Endodermal cell (in vitro differentiated cells): ENCODE results near the gene GTF3C2. TPM values are rescaled to one million over a fixed set of nuclear protein-coding genes. Genes with fewer than 3 reads are reported as not detected.
A peak's percentile ranks its signal among the peaks of the same experiment; 100 is the strongest.

Experiments
- DNase-seq: peaks from one replicate; pipeline ENCODE4 v3.0.0-alpha.2; 2017
- H3K27ac ChIP-seq: 2 replicates; pipeline ENCODE4 v1.5.1; 2013; ENCODE audit warnings: mild to moderate bottlenecking, low read depth, low read length, moderate library complexity
- H3K27me3 ChIP-seq: 2 replicates; pipeline ENCODE4 v1.6.1; 2013; ENCODE audit warnings: mild to moderate bottlenecking, low read length, moderate library complexity; ENCODE audit not compliant: insufficient read depth, control insufficient read depth, poor library complexity, severe bottlenecking
- H3K36me3 ChIP-seq: 2 replicates; pipeline ENCODE4 v1.7.0; 2013; ENCODE audit warnings: mild to moderate bottlenecking, low read length, moderate library complexity; ENCODE audit not compliant: control insufficient read depth, insufficient read depth
- H3K4me1 ChIP-seq: one replicate; pipeline ENCODE4 v1.7.0; 2013; ENCODE audit warnings: low read length; ENCODE audit not compliant: control insufficient read depth, insufficient read depth
- H3K4me3 ChIP-seq: 2 replicates; pipeline ENCODE4 v1.5.1; 2013; ENCODE audit warnings: mild to moderate bottlenecking, low read length, moderate library complexity
- H3K9ac ChIP-seq: 2 replicates; pipeline ENCODE4 v1.6.1; 2013; ENCODE audit warnings: mild to moderate bottlenecking, low read length, moderate library complexity; ENCODE audit not compliant: poor library complexity, severe bottlenecking; ENCODE audit errors: extremely low read depth
- H3K9me3 ChIP-seq: 2 replicates; pipeline ENCODE4 v1.6.1; 2013; ENCODE audit warnings: mild to moderate bottlenecking, low read length, moderate library complexity; ENCODE audit not compliant: control insufficient read depth
- H3K27ac Mint-ChIP-seq: 2 replicates; pipeline ENCODE4 v1.8.0; 2020; ENCODE audit warnings: mixed read lengths
- H3K27me3 Mint-ChIP-seq: 2 replicates; pipeline ENCODE4 v1.8.0; 2021; ENCODE audit warnings: mild to moderate bottlenecking, mixed read lengths; ENCODE audit not compliant: insufficient read depth
- H3K36me3 Mint-ChIP-seq: 2 replicates; pipeline ENCODE4 v1.8.0; 2020; ENCODE audit warnings: low read depth, mixed read lengths
- H3K4me1 Mint-ChIP-seq: 2 replicates; pipeline ENCODE4 v1.8.0; 2020; ENCODE audit warnings: mixed read lengths
- H3K4me3 Mint-ChIP-seq: 2 replicates; pipeline ENCODE4 v1.8.0; 2020; ENCODE audit warnings: mild to moderate bottlenecking, moderate library complexity, mixed read lengths
- H3K9me3 Mint-ChIP-seq: 2 replicates; pipeline ENCODE4 v1.8.0; 2020; ENCODE audit warnings: mild to moderate bottlenecking, mixed read lengths
- WGBS, 2 experiments: methylation state at CpG; one replicate each; pipeline versions ENCODE4 v1.1.5 to v1.1.7; 2013; ENCODE audit warnings: missing lambda C conversion rate in 2 of 2, mixed read lengths in 1 of 2; ENCODE audit not compliant: insufficient coverage in 1 of 2, insufficient read length in 1 of 2; 5-methylcytosine and 5-hydroxymethylcytosine counted together
- long read RNA-seq, 4 experiments: library from polyadenylated mRNA in 2 of 4; library from RNA in 1 of 4; library from capped mRNA in 1 of 4; stranded (forward) in 3 of 4; unstranded in 1 of 4; transcript quantifications; one replicate each; pipeline ENCODE4 v2.0.0, GENCODE V29; 2020 to 2021; ENCODE audit warnings: inconsistent platforms in 1 of 4
- polyA plus RNA-seq, 2 experiments: library from polyadenylated mRNA; stranded (reverse); fragments of 50-300 nt; gene quantifications; one replicate each; pipeline ENCODE4 v1.2.3, GENCODE V29; 2013
- total RNA-seq, 2 donors: library from RNA; stranded (reverse); fragmentation: NEBNext Ultra II Directional in 1 of 2; extraction: Animal tissue kit (Norgen Biotek cat#: 25700) in 1 of 2; gene quantifications; 2 replicates in 1 of 2; 3 replicates in 1 of 2; pipeline ENCODE4 v1.2.1, GENCODE V29; 2021
- TF ChIP-seq, protein P1 (sequence below): fragments of 200-600 bp; sonication (generic); conservative IDR thresholded peaks from 2 replicates; pipeline ENCODE4 v1.5.0; 2021; ENCODE audit warnings: antibody characterized with exemption, mild to moderate bottlenecking

Gene GTF3C2
- 100 to 1,000 TPM; 105 to 120 TPM for total RNA-seq
- 95.0 TPM for polyA plus RNA-seq (2013, experiment 1 of 2)
- 86.0 TPM for polyA plus RNA-seq (2013, experiment 2 of 2)
- long read RNA-seq, experiment 1, partial matches to known transcripts: 15 of 33 reads
- long read RNA-seq, experiment 1, other reads (novel, unspliced or antisense): 16 of 33 reads
- long read RNA-seq, experiment 2, transcript GTF3C2-201 (19 exons, 3,882 nt): major isoform, 52 of 121 reads
- long read RNA-seq, experiment 2, partial matches to known transcripts: 29 of 121 reads
- long read RNA-seq, experiment 2, other reads (novel, unspliced or antisense): 39 of 121 reads
- long read RNA-seq, experiment 3, transcript GTF3C2-201 (19 exons, 3,882 nt): major isoform, 85 of 159 reads
- long read RNA-seq, experiment 3, partial matches to known transcripts: 28 of 159 reads
- long read RNA-seq, experiment 3, other reads (novel, unspliced or antisense): 45 of 159 reads
- long read RNA-seq, experiment 4, partial matches to known transcripts: 15 of 20 reads
- long read RNA-seq, experiment 4, other reads (novel, unspliced or antisense): 1 of 20 reads

DNA sequence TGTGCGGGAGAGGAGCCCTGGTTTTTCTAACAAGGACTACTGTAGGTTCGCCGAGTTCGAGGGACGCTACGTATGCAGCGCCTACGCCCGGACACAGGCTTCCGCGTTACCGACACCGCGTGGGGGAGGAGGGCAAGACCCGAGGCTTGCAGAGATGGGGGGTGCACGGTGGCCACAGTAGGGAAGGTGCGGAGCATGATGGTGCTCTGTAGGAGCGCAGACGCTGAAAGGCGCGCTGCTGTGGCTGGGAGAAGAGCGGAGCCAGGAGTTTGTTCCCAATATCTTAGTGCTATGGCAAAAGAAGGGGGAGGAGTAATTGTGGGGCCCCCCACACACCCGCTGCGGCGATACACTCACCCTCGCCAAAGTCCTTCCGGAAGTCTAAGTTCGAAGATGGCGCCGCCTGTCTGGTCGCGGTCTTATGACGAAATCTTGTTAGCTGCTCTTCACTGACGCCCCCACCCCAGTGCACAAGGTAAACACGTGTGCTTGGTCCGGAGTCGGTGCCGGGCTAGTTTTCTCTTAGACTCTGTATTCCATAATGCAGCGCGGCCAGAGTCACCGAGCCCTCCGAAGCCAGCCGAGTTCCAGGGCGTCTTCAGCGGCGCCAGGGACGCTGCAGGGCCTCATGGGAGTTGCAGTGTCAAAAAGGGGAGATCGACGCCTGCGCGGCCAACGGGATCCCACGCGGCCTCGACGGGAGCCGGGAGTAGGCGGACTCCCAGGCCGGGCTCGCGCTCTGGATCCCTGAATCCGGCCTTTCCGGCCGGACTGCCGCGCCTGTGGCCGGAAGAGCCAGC lies at the start of gene GTF3C2:
Gene GTF3C2, minus strand, starts transcription at position 383 of the 800 bp plus-strand sequence. CDS start 13,210 bp downstream, outside the sequence.
- Histone ChIP-seq H3K36me3 (no peaks in the 10 kb centered on the region), H3K27ac (peak within 1 kb of the TSS; percentile 98), H3K27me3 (no peaks in the 10 kb centered on the region), H3K4me3 (peak within 1 kb of the TSS; percentile 91), H3K9ac (peak within 1 kb of the TSS; percentile 94), H3K4me1 (no peaks in the 10 kb centered on the region), H3K9me3 (peaks cover 18% of the 10 kb centered on the region)
- DNase-seq: peak; percentile 98
- Mint-ChIP-seq H3K4me1 (peaks cover 20% of the 10 kb centered on the region), H3K27ac (peak within 1 kb of the TSS; percentile 100), H3K9me3 (peaks cover 16% of the 10 kb centered on the region), H3K4me3 (peak within 1 kb of the TSS; percentile 94), H3K27me3 (no peaks in the 10 kb centered on the region), H3K36me3 (peaks cover 24% of the 10 kb centered on the region)
- TF ChIP-seq, protein P1, sequence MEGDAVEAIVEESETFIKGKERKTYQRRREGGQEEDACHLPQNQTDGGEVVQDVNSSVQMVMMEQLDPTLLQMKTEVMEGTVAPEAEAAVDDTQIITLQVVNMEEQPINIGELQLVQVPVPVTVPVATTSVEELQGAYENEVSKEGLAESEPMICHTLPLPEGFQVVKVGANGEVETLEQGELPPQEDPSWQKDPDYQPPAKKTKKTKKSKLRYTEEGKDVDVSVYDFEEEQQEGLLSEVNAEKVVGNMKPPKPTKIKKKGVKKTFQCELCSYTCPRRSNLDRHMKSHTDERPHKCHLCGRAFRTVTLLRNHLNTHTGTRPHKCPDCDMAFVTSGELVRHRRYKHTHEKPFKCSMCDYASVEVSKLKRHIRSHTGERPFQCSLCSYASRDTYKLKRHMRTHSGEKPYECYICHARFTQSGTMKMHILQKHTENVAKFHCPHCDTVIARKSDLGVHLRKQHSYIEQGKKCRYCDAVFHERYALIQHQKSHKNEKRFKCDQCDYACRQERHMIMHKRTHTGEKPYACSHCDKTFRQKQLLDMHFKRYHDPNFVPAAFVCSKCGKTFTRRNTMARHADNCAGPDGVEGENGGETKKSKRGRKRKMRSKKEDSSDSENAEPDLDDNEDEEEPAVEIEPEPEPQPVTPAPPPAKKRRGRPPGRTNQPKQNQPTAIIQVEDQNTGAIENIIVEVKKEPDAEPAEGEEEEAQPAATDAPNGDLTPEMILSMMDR: no peak
- WGBS, 2 experiments: 0% methylated on average over 43 to 67 of the region's 67 CpGs

GRCh38 chr2:27400348-27401135 lies 44.0 kb upstream of the GTF3C2 start:
- Mint-ChIP-seq H3K36me3 (peaks cover 25% of the 10 kb centered on the region), H3K27ac (no peak overlapping the region), H3K4me1 (peaks cover 3% of the 10 kb centered on the region), H3K9me3 (no peaks in the 10 kb centered on the region), H3K27me3 (no peaks in the 10 kb centered on the region), H3K4me3 (no peak overlapping the region)
- DNase-seq: no peak
- no peak overlapping the region for H3K9ac ChIP-seq
- WGBS, 2 experiments: 92 to 94% methylated on average over 2 of the region's 2 CpGs
- H3K36me3 ChIP-seq: peaks cover 41% of the 10 kb centered on the region
- no peak overlapping the region for H3K27ac ChIP-seq
- H3K9me3 ChIP-seq: no peaks in the 10 kb centered on the region
- TF ChIP-seq, protein P1: no peak
- H3K4me1 ChIP-seq: no peaks in the 10 kb centered on the region
- H3K4me3 ChIP-seq: no peak overlapping the region
- no peaks in the 10 kb centered on the region for H3K27me3 ChIP-seq

DNA sequence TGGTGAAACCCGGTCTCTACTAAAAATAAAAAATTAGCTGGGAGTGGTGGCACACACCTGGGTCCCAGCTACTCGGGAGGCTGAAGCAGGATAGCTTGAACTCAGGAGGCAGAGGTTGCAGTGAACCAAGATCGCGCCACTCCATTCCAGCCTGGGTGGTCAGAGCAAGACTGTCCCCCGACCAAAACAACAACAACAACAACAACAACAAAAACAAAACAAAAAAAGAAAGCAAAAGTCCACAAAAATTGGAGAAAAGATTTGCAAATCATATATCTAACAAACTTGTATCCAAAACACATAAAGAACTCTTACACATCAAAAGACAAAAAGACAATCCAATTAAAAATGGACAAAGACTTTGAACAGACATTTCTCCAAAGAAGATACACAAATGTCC lies 42.4 kb upstream of the GTF3C2 start:
- H3K36me3 Mint-ChIP-seq: peaks cover 20% of the 10 kb centered on the region
- no peak overlapping the region for H3K4me3 Mint-ChIP-seq
- H3K4me1 ChIP-seq: no peaks in the 10 kb centered on the region
- no peaks in the 10 kb centered on the region for H3K9me3 ChIP-seq
- no peak overlapping the region for H3K4me3 ChIP-seq
- no peak for DNase-seq
- H3K27ac ChIP-seq: no peak overlapping the region
- peak overlapping the region; percentile 58 for H3K27ac Mint-ChIP-seq
- H3K27me3 ChIP-seq: no peaks in the 10 kb centered on the region
- TF ChIP-seq, protein P1: no peak
- H3K36me3 ChIP-seq: peaks cover 35% of the 10 kb centered on the region
- H3K4me1 Mint-ChIP-seq: peaks cover 3% of the 10 kb centered on the region
- no peak overlapping the region for H3K9ac ChIP-seq
- H3K27me3 Mint-ChIP-seq: no peaks in the 10 kb centered on the region
- no peaks in the 10 kb centered on the region for H3K9me3 Mint-ChIP-seq
- WGBS, 2 experiments: 90 to 96% methylated on average over 2 to 5 of the region's 5 CpGs
